ENCODE data around the gene THSD7B.

Gene THSD7B

GRCh38 chr2:137202318-137202717 is 437.0 kb downstream of the THSD7B start:
- DNase-seq, result no peak

GRCh38 chr2:137205324-137205723 is 440.0 kb downstream of the THSD7B start:
- DNase-seq, result no peak

- DNase-seq, result peak in 2 of 4 experiments; percentile 7 to 25
Observed at GRCh38 chr2:137206069-137206468, 440.7 kb downstream of the THSD7B start.

GRCh38 chr2:137207030-137207429 is 441.7 kb downstream of the THSD7B start:
- DNase-seq, result no peak

- peak; percentile 55 to 85 (median 66) for DNase-seq
Observed at GRCh38 chr2:137208431-137208891, 443.1 kb downstream of the THSD7B start.

GRCh38 chr2:137210039-137210438 is 444.7 kb downstream of the THSD7B start:
- no peak for DNase-seq

GRCh38 chr2:137211761-137212160 is 446.4 kb downstream of the THSD7B start:
- no peak for DNase-seq

- no peak for DNase-seq
Observed at GRCh38 chr2:137220438-137220993, 455.2 kb downstream of the THSD7B start.

- peak in 2 of 4 experiments; percentile 7 to 9 for DNase-seq
Observed at GRCh38 chr2:137221797-137222492, 456.6 kb downstream of the THSD7B start.

GRCh38 chr2:137223722-137224121 is 458.4 kb downstream of the THSD7B start:
- DNase-seq, result no peak

GRCh38 chr2:137228566-137228965 is 463.2 kb downstream of the THSD7B start:
- DNase-seq, result no peak

GRCh38 chr2:137229834-137230233 is 464.5 kb downstream of the THSD7B start:
- no peak for DNase-seq

- no peak for DNase-seq
Observed at GRCh38 chr2:137231628-137232027, 466.3 kb downstream of the THSD7B start.

GRCh38 chr2:137232076-137232475 is 466.7 kb downstream of the THSD7B start:
- DNase-seq, result no peak

GRCh38 chr2:137233091-137233490 is 467.7 kb downstream of the THSD7B start:
- DNase-seq, result no peak

- no peak for DNase-seq
Observed at GRCh38 chr2:137237055-137237454, 471.7 kb downstream of the THSD7B start.

GRCh38 chr2:137238065-137238464 is 472.7 kb downstream of the THSD7B start:
- DNase-seq, result no peak

GRCh38 chr2:137249463-137250130 is 484.3 kb downstream of the THSD7B start:
- no peak for DNase-seq

GRCh38 chr2:137250401-137250800 is 485.1 kb downstream of the THSD7B start:
- no peak for DNase-seq

- no peak for DNase-seq
Observed at GRCh38 chr2:137251045-137251444, 485.7 kb downstream of the THSD7B start.

GRCh38 chr2:137252934-137253333 is 487.6 kb downstream of the THSD7B start:
- no peak for DNase-seq

GRCh38 chr2:137254052-137254451 is 488.7 kb downstream of the THSD7B start:
- no peak for DNase-seq

GRCh38 chr2:137255345-137255744 is 490.0 kb downstream of the THSD7B start:
- no peak for DNase-seq

- no peak for DNase-seq
Observed at GRCh38 chr2:137255990-137256389, 490.6 kb downstream of the THSD7B start.

All from suppressor macrophage (primary cell).